ENCODE measurements around the gene OTC.

DNA sequence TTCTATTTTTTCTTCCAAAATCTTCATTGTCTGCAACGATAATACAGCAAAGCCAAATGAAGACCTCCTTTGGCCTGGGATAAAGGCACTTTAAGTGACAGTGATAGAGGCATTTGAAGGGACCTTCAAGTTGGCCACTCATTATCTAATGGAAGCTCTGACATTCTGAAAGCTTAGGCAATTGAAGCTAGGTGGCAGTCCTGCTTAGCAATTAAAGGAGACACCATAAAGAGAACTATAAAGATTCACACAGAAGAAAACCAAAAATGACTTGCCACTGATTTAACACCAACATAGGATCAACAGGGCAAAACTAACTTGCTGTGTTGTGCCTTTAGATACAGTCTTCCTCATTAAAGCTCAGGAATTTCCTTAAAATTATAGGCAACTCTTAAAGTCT is 105.7 kb downstream of the OTC start:
- TF ChIP-seq EZH2 (IDR thresholded peaks at IDR 0.05; ENCODE audit: low read length): no peak
- TF ChIP-seq, protein P1, sequence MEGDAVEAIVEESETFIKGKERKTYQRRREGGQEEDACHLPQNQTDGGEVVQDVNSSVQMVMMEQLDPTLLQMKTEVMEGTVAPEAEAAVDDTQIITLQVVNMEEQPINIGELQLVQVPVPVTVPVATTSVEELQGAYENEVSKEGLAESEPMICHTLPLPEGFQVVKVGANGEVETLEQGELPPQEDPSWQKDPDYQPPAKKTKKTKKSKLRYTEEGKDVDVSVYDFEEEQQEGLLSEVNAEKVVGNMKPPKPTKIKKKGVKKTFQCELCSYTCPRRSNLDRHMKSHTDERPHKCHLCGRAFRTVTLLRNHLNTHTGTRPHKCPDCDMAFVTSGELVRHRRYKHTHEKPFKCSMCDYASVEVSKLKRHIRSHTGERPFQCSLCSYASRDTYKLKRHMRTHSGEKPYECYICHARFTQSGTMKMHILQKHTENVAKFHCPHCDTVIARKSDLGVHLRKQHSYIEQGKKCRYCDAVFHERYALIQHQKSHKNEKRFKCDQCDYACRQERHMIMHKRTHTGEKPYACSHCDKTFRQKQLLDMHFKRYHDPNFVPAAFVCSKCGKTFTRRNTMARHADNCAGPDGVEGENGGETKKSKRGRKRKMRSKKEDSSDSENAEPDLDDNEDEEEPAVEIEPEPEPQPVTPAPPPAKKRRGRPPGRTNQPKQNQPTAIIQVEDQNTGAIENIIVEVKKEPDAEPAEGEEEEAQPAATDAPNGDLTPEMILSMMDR (optimal IDR thresholded peaks at IDR 0.05 in 1 of 3, IDR thresholded peaks at IDR 0.05 in 1 of 3, conservative IDR thresholded peaks at IDR 0.05 in 1 of 3; ENCODE audit: extremely low read depth in 1 of 3, insufficient read depth in 2 of 3, low read length in 3 of 3): peak in 1 of 3 experiments; percentile 14
